Measurements from ENCODE around the gene ELMOD3. TPM values are rescaled to one million over a fixed set of nuclear protein-coding genes. Genes with fewer than 3 reads are reported as not detected.

The ELMOD3 gene
- total and polyA plus RNA-seq, 9 of the 15 experiments (the other 6 are each of a cell fraction or from before 2014, with no cell fraction given) = 2.7 to 18.7 (median 11.6) TPM

DNA sequence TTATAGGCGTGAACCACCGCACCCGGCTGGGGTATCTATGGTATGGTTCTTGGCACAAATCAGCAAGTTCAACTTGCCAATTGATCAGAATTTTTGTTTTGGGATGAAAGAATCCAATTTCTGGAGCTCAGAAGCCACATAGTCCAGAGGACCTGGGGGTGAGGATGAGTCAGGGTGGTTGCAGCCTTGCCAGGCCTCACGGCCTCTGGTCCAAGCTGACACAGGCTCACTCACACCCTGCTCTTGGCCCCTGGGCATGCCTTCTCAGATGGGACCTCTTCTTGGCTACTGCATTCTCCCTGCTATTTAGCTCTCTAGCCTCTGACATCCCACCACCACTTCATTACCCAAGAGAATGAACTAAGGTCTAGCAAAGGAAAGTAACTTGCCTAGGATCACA, 39.3 kb downstream of the ELMOD3 start:
- BruUV-seq (replicated peaks) = no TSS peak
- DNase-seq (ENCODE audit: extremely low read depth in 1 of 4, low spot score in 3 of 4) (no peak), FAIRE-seq (no peak), ATAC-seq (no peak)
- 86% methylated on average over 4 of the region's 4 CpGs for WGBS (ENCODE audit: insufficient coverage, low coverage, missing lambda C conversion rate)
- intact Hi-C loops (cut with micrococcal nuclease) (no loop called here), in situ Hi-C loops (cut with MboI) (no loop called here)
- Histone ChIP-seq H3K4me3 (no peak overlapping the region), H3K27ac (ENCODE audit: extremely low read depth, low read depth, low read length) (no peak overlapping the region), H3K4me2 (ENCODE audit: insufficient read depth, low read length) (no peak overlapping the region), H4K20me1 (replicated peaks; ENCODE audit: control insufficient read depth, insufficient read depth, low read length) (no peaks in the 10 kb centered on the region), H3K9me1 (ENCODE audit: control insufficient read depth, insufficient read depth, low read length) (no peaks in the 10 kb centered on the region), H3K9ac (ENCODE audit: insufficient read depth in 1 of 2, low read depth in 2 of 2, low read length in 2 of 2) (no peak overlapping the region), H3K36me3 (ENCODE audit: control insufficient read depth, insufficient read depth, low read length) (peaks cover 6% of the 10 kb centered on the region; the same call in 1 of the 3 replicates), H3K79me2 (ENCODE audit: control insufficient read depth, insufficient read depth, low read length) (no peaks in the 10 kb centered on the region), H2AFZ (ENCODE audit: low read depth, low read length) (no peak overlapping the region), H3K27me3 (ENCODE audit: control insufficient read depth in 2 of 2, insufficient read depth in 2 of 2, low read length in 2 of 2) (no peaks in the 10 kb centered on the region), H3K9me3 (replicated peaks; ENCODE audit: control insufficient read depth, insufficient read depth, low read depth, low read length) (no peaks in the 10 kb centered on the region), H3K4me1 (replicated peaks in 1 of 2; ENCODE audit: control insufficient read depth in 2 of 2, insufficient read depth in 2 of 2, low read length in 2 of 2) (peaks cover 0 to 9% of the 10 kb centered on the region in 2 experiments; a peak in 2 of 5 replicates)
- ChIA-PET CTCF (ENCODE audit: low intra/inter-chr PET ratio) (no interaction called here), POLR2A (interaction anchor here (0.8 to 63.9 kb wide), 5 partner anchors 11 to 167 kb away, joined by 3 to 1576 read pairs (median 4); partner anchors contain the start of genes GGCX, MAT2A and TGOLN2)
- TF ChIP-seq, protein P1, sequence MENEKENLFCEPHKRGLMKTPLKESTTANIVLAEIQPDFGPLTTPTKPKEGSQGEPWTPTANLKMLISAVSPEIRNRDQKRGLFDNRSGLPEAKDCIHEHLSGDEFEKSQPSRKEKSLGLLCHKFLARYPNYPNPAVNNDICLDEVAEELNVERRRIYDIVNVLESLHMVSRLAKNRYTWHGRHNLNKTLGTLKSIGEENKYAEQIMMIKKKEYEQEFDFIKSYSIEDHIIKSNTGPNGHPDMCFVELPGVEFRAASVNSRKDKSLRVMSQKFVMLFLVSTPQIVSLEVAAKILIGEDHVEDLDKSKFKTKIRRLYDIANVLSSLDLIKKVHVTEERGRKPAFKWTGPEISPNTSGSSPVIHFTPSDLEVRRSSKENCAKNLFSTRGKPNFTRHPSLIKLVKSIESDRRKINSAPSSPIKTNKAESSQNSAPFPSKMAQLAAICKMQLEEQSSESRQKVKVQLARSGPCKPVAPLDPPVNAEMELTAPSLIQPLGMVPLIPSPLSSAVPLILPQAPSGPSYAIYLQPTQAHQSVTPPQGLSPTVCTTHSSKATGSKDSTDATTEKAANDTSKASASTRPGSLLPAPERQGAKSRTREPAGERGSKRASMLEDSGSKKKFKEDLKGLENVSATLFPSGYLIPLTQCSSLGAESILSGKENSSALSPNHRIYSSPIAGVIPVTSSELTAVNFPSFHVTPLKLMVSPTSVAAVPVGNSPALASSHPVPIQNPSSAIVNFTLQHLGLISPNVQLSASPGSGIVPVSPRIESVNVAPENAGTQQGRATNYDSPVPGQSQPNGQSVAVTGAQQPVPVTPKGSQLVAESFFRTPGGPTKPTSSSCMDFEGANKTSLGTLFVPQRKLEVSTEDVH (IDR thresholded peaks at IDR 0.05; ENCODE audit: low read depth, partially characterized antibody) = no peak
- TF ChIP-seq NRF1 (conservative IDR thresholded peaks at IDR 0.05 in 1 of 2, IDR thresholded peaks at IDR 0.05 in 1 of 2) = no peak

All from K562 (cell line).